DMS 273 (cell line): ENCODE results near the gene MAG.

Source experiments
- DNase-seq: peaks from one replicate; lab custom pipeline; 2025; ENCODE audit not compliant: unreplicated experiment; lab: John Stamatoyannopoulos, UW

Gene MAG

DNA sequence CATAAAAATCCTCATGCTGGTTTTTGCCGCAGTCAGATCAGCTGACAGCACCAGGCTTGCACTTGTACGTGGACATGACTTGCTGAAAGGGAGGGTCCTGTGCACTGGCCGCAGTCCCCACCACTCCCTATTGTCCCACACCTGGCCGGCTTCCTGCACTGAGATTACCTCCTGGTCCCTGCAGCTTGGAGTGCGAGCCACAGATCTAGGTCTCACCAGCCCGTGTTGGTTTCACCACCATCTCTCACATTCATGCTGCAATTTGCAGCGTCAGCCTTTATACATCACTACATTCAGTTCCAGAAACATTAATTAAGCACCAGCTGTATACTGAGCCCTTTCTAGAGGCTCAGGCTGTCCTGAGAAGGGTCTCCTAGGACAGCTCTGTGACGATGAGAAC is 22.1 kb downstream of the MAG start:
- DNase-seq: no peak

DNA sequence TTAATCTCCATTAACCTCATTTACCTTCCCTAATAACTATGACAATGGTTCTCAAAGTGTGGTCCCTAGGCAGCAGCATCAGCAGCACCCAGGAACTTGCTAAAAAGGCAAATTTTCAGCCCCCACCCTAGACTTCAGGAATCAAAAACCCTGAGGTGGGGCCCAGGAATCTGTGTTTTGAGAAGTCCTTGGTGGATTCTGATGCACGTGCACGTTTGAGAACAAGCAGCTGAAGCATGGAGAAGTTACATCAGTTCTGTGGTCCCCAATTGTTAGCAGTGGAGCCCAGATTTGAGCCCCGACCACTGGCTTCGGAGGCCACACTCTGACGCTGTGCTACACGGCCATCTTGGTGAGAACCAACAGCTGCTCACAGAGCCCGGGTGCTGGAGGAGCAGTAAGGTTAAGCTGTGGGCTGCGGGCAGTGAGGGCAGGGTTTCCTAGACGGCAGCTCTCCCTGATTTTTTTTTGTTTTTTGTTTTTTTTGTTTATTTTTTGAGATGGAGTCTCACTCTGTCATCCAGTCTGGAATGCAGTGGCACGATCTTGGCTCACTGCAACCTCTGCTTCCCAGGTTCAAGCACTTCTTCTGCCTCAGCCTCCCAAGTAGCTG is 23.0 kb downstream of the MAG start:
- no peak for DNase-seq

DNA sequence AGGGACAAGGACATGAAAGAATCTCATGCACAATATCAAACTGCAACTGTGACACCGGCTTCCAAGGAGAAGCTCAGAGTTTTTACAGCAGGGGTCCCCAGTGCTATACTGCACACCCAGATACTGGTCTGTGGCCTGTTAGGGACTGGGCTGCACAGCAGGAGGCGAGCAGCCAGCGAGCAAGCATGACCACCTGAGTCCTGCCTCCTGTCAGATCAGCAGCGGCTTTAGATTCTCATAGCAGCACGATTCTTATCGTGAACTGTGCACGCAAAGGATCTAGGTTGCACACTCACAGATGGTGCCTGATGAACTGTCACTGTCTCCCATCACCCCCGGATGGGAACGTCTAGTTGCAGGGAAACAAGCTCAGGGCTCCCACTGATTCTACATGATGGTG is 23.9 kb downstream of the MAG start:
- DNase-seq: no peak

DNA sequence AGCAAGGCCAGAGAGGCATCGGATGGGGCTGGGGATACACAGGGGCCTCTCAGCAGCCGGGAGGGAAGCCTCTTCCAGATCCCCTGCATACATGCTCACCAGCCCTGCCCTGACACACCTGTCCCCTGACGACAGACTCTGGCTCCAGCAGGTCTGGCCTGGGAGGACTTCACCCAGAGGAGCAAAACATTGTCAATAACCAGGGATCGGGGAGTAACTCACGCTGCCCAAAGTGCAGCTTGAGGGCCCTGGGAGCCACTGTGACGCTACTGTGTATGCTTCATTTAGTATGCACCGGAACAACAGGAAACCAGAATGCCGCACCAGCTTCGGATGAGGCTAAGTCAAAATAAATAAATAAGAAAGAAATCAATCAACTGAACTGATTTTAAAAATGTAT is 24.6 kb downstream of the MAG start:
- DNase-seq: no peak

DNA sequence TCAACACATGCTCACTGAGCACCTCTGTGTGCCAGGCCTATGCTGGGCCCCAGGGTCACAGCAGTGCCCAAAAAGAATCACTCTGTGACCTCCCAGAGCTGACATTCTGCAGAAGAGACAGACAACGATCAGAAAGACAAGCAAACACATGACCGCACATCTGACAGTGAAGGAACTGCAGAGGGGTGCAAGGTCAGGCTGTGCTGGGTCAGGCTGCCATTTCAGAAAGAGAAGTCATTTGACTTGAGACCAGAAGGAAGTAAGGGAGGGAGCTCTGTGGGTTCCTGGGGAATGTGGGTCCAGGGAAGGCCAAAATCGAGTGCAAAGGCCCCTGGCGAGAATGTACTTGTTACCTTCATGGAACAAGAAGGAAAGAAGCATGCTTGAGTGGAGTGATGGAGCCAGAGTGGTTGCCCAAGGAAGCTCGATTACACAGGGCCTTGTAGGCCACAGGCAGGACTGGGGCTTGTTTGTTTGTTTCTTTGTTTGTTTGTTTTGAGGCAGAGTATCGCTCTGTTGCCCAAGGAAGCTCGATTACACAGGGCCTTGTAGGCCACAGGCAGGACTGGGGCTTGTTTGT is 25.6 kb downstream of the MAG start:
- no peak for DNase-seq

DNA sequence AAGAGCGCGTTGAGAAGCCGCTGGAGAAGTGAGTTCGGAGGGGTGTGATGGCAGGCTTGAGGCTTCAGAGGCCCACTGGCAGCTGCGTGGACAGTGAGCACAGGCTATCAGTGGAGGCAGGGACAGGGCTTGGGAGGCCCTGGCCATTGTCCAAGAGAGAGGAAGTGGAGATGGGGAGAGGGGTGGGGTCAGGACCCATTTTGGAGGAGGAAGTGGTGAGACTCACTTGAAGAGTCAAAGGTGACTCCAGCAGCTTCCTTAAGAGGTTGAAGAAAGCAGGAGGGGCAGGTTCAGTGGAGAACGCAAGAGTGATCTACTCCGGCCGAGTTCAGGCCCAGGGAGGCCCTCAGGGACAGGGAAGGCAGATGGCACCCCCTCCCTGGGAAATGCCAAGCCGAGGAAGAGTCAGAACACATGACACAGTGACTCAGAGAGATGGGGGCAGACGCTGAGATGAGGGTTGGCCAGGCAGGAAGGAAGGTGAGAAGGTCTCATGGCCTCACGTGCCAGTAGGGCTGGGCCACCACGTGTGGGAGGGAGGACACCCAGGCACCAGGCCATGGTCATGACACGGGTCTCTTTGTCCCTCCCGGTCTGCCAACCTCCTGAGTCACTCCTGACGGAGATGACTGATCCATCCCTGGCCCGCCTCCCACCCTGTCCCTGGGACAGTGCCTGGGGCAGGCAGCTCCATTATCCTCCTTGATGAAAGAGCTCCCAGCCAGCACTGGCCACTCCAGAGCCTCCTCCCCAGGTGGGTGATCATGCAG is 26.9 kb downstream of the MAG start:
- DNase-seq: peak; percentile 34

DNA sequence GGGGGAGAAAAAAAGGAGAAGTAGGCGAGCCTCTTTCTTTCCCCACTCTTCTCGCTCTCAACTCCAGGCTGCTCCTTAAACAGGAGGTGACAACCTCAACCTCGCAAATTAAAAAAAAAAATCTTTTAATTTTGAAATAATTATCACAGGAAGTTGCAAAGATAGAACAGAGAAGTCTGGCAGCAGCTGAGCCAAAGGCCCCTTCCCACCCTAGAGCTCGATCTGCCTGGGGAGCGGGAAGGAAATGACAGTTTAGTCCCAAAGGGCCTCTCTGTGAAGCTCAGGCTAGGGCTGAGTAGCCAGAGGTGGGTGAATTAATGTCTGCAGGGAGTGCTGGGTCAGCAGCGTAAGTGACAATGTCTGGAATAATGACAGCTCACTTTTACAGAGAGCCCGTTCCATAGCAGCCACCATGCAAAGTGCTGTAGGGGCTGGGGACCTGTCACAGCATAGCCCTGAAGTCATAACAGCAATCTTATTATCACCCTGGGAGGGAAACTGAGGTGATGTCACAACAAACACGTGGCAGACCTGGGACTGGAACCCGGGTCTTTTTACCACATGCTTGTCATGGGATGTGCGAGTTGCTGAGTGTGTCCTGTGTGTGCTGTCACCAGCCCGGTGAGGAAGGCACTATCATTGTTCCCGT is 28.2 kb downstream of the MAG start:
- DNase-seq: no peak

DNA sequence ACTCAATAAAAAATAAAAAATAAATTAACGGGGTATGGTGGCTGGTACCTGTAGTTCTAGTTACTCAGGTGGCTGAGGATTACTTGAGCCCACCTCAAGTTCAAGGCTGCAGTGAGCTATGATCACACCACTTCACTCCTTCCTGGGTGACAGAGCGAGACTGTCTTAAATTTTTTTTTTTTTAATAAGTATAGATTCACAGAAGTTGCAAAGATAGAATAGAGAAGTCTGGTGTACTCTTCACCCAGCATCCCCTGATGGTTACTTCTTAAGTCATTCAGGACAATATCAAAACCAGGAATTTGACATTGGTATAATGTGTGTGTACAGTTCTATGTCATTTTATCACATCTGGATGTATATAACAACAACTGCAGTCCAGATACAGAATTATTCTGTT is 29.3 kb downstream of the MAG start:
- DNase-seq: no peak

DNA sequence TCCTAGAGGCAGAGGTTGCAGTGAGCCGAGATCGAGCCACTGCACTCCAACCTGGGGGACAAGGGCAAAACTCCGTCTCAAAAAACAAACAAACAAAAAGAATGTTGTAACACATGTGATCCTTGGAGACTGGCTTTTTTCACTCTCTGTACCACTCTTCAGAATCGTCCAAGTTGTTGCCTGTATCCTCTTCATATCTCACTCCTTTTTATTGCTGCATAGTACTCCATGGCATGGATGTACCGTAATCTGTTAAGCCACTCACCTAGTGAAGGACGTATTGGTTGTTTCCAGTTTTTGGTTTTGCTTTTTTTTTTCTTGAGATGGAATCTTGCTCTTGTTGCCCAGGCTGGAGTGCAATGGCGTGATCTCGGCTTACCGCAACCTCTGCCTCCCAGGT is 30.1 kb downstream of the MAG start:
- DNase-seq: no peak

DNA sequence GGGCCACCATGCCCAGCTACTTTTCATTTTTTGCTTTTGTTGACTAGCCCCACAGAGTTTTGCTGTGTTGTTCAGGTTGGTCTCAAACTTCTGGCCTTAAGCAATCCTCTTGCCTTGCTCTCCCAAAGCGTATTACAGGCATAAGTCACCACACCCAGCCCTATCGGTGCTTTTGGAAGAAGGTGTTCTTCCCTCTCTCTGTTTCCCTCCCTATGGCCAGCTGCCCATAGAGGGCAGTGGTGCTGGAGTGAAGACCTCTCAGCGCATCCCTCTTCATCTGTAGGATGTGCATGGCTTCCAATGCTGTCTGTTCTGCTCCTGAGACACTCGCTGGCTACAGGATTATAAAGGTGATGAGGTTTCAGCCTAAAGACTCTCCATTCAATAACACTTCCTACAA is 35.7 kb downstream of the MAG start:
- DNase-seq: peak; percentile 32

DNA sequence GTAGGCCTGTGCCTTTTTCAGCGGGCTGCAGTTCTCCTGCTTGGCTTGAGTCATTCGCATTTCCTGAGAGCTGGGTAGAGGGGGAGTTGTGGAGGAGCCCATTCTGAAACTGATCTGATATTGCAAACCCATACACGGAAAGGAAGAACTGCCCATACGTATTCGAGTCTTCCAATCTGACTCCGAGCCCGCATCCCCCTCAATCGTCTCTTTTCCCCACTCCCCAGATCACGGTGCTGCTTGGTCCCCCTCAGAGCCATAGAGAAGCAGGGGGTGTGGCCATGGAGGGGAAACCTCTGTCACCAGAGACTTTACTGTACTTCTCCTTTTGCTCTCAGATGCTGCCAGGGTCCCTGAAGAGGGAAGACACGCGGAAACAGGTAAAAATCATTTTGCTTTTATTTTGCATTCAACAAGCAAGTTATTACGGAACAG is 36.9 kb downstream of the MAG start, which contains the start of gene CD22:
Gene CD22, plus strand, starts transcription at position 337 of the 435 bp plus-strand sequence. CDS start 2,854 bp downstream, outside the sequence.
- no peak for DNase-seq

DNA sequence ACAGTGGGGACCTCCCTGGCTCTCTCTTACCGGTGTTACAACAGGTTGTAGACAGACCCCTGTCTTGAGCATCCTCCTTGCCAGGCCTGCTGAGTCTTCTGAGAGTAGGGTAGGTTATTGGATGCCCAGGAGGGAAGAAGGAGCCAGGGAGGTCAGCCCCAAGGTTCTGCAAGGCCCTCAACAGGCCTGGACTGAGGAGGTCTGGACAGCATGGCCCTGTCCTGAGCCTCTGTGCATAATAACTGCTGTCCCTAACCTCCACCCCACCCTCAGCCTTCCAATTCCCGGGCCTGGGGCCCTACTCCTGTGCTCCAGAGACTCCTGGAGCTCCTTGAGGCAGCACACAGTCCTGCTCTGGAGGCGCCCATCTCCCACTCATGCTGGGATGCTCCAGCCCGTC is 37.4 kb downstream of the MAG start:
- no peak for DNase-seq

DNA sequence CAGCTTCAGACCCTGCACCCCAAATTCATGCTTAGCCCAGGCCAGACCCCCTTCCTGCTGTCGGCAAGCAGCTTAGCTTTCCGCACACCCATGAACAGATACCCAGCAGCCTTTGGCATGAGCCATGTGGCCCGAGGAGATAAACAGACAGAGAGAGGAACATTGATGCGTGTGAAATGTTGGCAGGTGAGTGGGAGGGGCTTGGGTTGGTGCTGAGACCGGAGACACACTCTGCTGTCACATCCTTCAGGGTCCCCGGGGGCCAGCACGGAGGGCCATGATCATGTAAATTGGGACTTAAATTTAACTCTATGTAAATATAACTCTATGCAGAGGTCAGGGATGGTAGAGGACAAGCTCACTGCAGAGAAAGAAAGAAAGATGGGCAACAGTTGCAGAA is 38.5 kb downstream of the MAG start:
- no peak for DNase-seq

DNA sequence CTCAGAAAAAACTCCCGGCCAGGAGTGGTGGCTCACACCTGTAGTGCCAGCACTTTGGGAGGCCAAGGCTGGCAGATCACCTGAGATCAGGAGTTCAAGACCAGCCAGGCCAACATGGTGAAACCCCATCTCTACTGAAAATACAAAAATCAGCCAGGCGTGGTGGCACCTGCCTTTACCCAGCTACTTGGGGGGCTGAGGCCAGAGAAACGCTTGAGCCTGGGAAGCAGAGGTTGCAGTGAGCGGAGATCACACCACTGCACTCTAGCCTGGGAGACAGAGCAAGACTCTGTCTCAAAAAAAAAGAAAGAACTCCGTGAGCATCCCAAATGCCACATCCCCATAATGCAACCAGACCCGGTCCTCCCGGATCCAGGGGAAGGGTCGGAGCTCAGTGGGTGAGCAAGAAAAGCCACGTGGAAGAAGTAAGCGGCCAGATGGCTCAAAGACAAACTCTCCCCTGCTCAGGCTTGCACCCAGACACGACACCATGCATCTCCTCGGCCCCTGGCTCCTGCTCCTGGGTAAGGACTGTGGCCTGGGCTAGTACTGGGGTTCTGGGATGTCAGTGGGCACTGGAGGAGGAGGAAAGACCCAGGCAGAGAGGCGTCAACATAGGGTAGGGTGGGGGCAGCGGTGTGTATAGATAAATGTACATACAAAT is 39.7 kb downstream of the MAG start:
- no peak for DNase-seq

DNA sequence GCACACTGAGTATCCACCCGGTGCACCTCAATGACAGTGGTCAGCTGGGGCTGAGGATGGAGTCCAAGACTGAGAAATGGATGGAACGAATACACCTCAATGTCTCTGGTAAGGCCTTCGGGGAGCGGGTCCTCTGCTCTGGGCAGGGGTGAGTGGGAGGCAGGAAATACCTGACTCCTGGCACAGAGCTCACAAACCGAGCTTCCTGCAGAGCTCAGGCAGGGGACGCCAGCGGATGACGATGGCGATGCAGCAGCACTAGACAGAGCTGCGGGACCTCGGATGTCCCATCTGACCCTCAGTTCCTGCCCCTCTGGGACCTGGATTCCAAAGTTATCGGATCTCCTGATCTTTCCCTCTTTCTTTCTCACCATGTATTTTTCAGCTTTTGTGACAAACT is 40.9 kb downstream of the MAG start:
- no peak for DNase-seq

DNA sequence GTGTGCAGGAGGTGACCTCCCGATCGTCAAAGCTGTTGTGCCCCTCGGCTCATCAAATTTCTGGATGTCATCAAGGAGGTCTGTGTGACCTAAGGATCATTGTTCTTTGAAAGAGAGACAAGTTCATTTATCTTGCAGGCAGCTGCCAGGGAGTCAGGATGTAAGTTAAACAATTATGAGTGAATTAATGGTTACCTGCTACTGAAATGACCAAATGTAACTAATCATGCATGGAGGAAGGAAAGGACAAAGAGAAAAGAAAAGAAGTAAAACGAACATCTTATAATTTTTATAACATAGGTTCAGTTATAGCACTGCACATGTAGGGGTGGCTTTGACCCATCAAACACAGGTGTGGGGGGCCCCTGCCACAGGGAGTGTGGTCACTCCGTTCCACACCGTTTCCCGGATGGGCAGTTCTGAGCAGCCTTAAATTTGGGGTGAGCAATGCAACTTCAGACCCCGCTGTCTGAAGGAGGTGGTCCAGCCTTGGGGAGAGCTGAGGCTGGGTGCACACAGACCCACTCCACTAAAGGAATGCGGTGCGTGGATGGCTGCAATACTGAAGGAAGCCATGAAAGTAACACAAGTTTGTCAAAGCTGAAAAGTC is 42.3 kb downstream of the MAG start:
- no peak for DNase-seq

DNA sequence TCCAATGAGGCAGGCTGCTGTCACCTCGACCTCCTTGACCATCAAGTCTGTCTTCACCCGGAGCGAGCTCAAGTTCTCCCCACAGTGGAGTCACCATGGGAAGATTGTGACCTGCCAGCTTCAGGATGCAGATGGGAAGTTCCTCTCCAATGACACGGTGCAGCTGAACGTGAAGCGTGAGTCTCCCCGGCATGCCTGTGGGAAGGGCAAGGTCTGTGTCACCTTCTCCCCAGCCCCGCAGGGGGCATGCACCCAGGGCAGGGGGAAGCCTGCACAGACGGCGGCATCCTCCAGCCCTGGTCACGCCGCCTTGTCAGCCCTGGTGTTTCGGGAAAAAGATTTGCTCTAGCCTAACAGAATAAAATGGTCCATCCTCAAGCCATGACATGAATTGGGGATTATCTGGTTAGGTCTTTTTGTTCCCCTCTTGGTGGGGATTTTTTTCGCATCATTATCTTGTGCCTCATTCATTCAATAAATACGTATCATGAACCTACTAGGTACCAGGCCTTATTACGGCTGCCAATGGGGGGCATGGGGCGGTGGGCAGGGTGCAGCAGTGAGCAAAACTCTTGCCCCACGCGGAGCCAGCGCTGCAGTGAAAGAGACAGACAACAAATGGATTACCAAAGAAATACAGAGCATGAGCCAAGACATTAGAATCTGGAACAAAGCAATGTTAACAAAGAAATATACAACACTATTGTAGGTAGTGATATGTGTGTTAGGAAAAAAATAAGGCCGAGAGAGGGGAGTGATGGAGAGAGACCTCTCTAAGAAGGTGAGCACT is 44.4 kb downstream of the MAG start:
- no peak for DNase-seq

DNA sequence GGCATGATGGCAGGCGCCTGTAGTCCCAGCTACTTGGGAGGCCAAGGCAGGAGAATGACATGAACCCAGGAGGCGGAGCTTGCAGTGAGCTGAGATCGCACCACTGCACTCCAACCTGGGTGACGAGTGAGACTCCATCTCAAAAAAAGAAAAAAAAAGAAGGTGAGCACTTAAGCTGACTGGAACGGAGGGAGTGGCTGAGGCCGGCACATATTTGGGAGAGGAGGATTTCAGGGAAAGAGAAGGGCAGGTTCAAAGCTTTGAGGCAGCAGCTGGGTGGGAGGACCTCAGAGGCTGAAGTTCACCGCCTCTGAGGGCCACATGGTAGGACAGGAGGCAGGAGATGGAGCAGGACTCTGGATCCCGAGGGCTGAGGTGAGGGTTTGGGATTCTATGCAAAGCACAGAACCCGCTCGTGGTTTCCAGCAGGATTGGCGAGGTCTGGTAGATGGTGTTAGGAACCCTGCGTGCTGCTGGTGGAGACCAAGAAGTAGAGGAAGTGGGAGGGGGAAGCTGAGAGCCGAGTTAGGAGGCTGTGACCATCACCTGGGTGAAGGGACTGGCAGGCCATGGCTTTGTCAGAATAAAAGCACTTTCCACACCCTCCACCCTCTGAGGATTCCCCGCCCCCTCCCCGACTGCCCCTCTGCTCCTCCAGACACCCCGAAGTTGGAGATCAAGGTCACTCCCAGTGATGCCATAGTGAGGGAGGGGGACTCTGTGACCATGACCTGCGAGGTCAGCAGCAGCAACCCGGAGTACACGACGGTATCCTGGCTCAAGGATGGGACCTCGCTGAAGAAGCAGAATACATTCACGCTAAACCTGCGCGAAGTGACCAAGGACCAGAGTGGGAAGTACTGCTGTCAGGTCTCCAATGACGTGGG is 45.4 kb downstream of the MAG start:
- DNase-seq: no peak

DNA sequence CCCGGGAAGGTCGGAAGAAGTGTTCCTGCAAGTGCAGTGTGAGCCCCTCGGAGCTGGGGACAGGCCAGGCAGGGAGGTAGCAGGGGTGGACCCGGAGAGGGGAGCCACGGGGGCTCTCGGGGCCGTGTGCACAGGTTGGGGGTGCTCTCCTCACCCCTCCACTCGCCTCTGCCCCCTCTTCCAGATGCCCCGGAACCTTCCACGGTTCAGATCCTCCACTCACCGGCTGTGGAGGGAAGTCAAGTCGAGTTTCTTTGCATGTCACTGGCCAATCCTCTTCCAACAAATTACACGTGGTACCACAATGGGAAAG is 46.0 kb downstream of the MAG start:
- DNase-seq: no peak
